Chondrocyte (in vitro differentiated cells): Measurements from ENCODE around the gene KRT86. TPM values are rescaled to one million over a fixed set of nuclear protein-coding genes. Genes with fewer than 3 reads are reported as not detected.
A peak's percentile ranks its signal among the peaks of the same experiment; 100 is the strongest.

ENCODE experiments used
- DNase-seq: peaks from one replicate; pipeline ENCODE4 v3.0.0; 2021; ENCODE audit warnings: mixed read lengths, low spot score
- H3K27ac Mint-ChIP-seq: one replicate; pipeline ENCODE4 v1.8.0; 2021; ENCODE audit warnings: mild to moderate bottlenecking, moderate library complexity, mixed read lengths; ENCODE audit not compliant: unreplicated experiment
- H3K27me3 Mint-ChIP-seq: 2 replicates; pipeline ENCODE4 v1.8.0; 2021; ENCODE audit warnings: low read depth, mixed read lengths
- H3K36me3 Mint-ChIP-seq: 2 replicates; pipeline ENCODE4 v1.8.0; 2021; ENCODE audit warnings: low read depth, mixed read lengths
- H3K4me1 Mint-ChIP-seq: 2 replicates; pipeline ENCODE4 v1.8.0; 2021; ENCODE audit warnings: low read depth, mild to moderate bottlenecking, mixed read lengths
- H3K4me3 Mint-ChIP-seq: one replicate; pipeline ENCODE4 v1.8.0; 2021; ENCODE audit warnings: mild to moderate bottlenecking, moderate library complexity, mixed read lengths; ENCODE audit not compliant: unreplicated experiment
- H3K9me3 Mint-ChIP-seq: 2 replicates; pipeline ENCODE4 v1.8.0; 2021; ENCODE audit warnings: low read depth, mixed read lengths
- CTCF ChIP-seq: fragments of 200-600 bp; sonication (generic); IDR thresholded peaks from 2 replicates; pipeline ENCODE4 v1.5.0; 2021; ENCODE audit warnings: antibody characterized with exemption, mild to moderate bottlenecking, moderate library complexity
- total RNA-seq: library from RNA; stranded (reverse); gene quantifications from 3 replicates; pipeline ENCODE4 v1.2.1, GENCODE V29; 2021

Gene KRT86
- total RNA-seq, 1 donor from 2014 or later: 0.67 TPM

- peak; percentile 96 for TF ChIP-seq CTCF
- H3K4me1 Mint-ChIP-seq: peaks cover 37% of the 10 kb centered on the region
- peak overlapping the region; percentile 99 for H3K27ac Mint-ChIP-seq
- peaks cover 9% of the 10 kb centered on the region for H3K27me3 Mint-ChIP-seq
- peak overlapping the region; percentile 46 for H3K4me3 Mint-ChIP-seq
- DNase-seq: no peak
- no peaks in the 10 kb centered on the region for H3K9me3 Mint-ChIP-seq
- H3K36me3 Mint-ChIP-seq: no peaks in the 10 kb centered on the region
These were observed 4.4 kb downstream of the KRT86 start for GRCh38 chr12:52278575-52279421.

DNA sequence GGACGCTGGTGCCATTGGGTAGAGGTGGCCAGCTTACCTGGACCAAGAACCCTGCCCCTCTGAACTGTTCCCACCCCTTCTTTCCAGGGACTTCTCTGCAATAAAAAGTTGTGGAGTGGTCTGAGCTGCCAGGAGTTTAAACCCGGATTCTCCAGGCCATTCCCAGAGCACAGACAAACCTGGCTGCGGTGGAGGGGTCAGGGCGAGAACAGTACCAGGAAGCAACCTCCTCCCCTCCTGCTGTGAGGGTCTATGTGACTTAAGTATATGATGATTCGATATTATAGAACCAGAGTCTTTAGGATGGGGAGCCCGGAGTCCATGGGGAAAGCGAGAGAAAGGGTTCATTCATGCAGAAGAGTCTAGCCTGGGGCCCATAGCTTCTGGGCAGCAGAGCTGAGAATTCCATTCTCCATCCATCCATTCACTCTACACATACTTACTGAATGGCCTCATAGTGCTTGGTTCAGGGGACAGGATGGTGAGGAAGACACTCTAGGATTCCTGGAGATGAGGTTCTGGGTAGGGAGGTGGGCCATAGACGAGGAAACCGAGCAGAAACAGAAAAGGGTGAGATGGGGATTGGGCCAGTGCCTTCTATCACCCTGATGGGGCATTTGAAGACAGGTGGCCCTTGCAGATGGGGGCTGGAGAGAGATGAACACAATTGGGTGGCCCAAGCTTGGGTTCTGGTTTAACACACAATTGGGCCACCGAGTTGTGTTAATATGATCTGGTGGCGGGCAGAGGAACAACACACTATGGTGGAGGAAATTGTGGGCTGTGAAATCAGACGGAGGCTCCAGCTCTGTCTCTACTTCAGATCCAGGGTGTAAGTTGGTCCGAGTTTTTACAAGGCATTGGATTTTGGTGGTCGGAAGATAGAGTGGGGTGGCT is 5.2 kb downstream of the KRT86 start:
- Mint-ChIP-seq H3K27me3 (peaks cover 5% of the 10 kb centered on the region), H3K27ac (peak overlapping the region; percentile 99), H3K36me3 (no peaks in the 10 kb centered on the region), H3K9me3 (no peaks in the 10 kb centered on the region), H3K4me3 (no peak overlapping the region), H3K4me1 (peaks cover 37% of the 10 kb centered on the region)
- DNase-seq: no peak
- no peak for TF ChIP-seq CTCF

GRCh38 chr12:52280319-52280795 is 5.9 kb downstream of the KRT86 start:
- peak overlapping the region; percentile 99 for H3K27ac Mint-ChIP-seq

GRCh38 chr12:52280796-52281560 is 6.5 kb downstream of the KRT86 start:
- Mint-ChIP-seq H3K4me3 (no peak overlapping the region), H3K9me3 (no peaks in the 10 kb centered on the region), H3K36me3 (no peaks in the 10 kb centered on the region), H3K27ac (peak overlapping the region; percentile 99), H3K4me1 (peaks cover 37% of the 10 kb centered on the region), H3K27me3 (peaks cover 5% of the 10 kb centered on the region)
- no peak for TF ChIP-seq CTCF
- DNase-seq: no peak

More at GRCh38 chr12:52280319-52280795, 5.9 kb downstream of the KRT86 start:
- peaks cover 37% of the 10 kb centered on the region for H3K4me1 Mint-ChIP-seq
- peak; percentile 6 for TF ChIP-seq CTCF
- H3K36me3 Mint-ChIP-seq: no peaks in the 10 kb centered on the region
- DNase-seq: no peak
- H3K27me3 Mint-ChIP-seq: peaks cover 4% of the 10 kb centered on the region
- H3K4me3 Mint-ChIP-seq: no peak overlapping the region
- no peaks in the 10 kb centered on the region for H3K9me3 Mint-ChIP-seq
